ENCODE data around the gene RILPL2. TPM values are rescaled to one million over a fixed set of nuclear protein-coding genes. Genes with fewer than 3 reads are reported as not detected.

The RILPL2 gene
- polyA plus RNA-seq, 3 donors = 19.3 to 25.1 (median 21.0) TPM

DNA sequence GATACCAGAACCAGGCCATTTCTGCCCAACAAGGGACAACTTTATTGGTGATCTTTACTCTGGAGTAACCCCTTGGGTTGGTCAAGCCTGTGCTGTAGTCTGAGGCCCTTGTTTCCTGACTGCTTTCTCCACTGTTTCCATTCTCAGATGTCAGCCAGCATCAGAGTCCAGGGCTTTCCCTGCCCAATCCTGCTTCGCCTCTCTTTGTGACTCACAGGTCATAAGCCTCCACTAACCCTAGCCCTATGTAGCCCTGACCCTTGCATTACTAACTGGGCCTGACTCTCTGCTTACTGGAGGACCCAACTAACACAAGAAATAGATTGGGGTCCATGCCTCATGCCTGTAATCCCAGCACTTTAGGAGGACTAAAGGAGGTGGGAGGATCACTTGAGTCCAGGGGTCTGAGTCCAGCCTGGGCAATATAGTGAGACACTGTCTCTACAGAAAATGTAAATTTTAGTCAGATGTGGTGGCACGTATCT, 12.8 kb upstream of the RILPL2 start:
- Histone ChIP-seq H3K36me3 (replicated peaks in 1 of 2; ENCODE audit: control insufficient read depth in 1 of 2, insufficient read depth in 2 of 2, low read length in 2 of 2) (no peaks in the 10 kb centered on the region), H4K20me1 (ENCODE audit: insufficient read depth, low read length) (no peaks in the 10 kb centered on the region), H3K4me2 (replicated peaks; ENCODE audit: extremely low read depth, low read length, poor library complexity, severe bottlenecking) (peak overlapping the region; percentile 51), H3K4me1 (ENCODE audit: control insufficient read depth in 1 of 2, insufficient read depth in 2 of 2, low read length in 2 of 2) (peaks cover 50 to 54% of the 10 kb centered on the region in 2 donors), H3K9ac (ENCODE audit: insufficient read depth, low read length, poor library complexity, severe bottlenecking) (peak overlapping the region; percentile 62), H3K79me2 (ENCODE audit: insufficient read depth, low read length) (peaks cover 3% of the 10 kb centered on the region), H3K27me3 (ENCODE audit: control insufficient read depth in 2 of 2, insufficient read depth in 2 of 2, low read length in 2 of 2) (no peaks in the 10 kb centered on the region), H3K9me3 (replicated peaks in 1 of 2; ENCODE audit: control insufficient read depth in 1 of 2, insufficient read depth in 1 of 2, low read length in 2 of 2) (no peaks in the 10 kb centered on the region), H3K4me3 (replicated peaks in 1 of 3; ENCODE audit: low read depth in 2 of 3, low read length in 3 of 3) (peak overlapping the region in 1 of 3 experiments; percentile 72), H3K27ac (ENCODE audit: low read depth in 1 of 2, low read length in 2 of 2) (peak overlapping the region; percentile 89 to 96), H2AFZ (ENCODE audit: insufficient read depth, low read depth, low read length, poor library complexity, severe bottlenecking) (peak overlapping the region; percentile 30)
- Mint-ChIP-seq H3K36me3 (no peaks in the 10 kb centered on the region), H3K4me1 (peaks cover 49% of the 10 kb centered on the region), H3K9me3 (peaks cover 0 to 2% (median 0%) of the 10 kb centered on the region in 7 donors), H3K4me3 (peak overlapping the region in 1 of 2 donors; percentile 39), H3K27me3 (ENCODE audit: low read depth in 3 of 3) (peaks cover 0 to 4% (median 0%) of the 10 kb centered on the region in 3 donors), H3K27ac (peak overlapping the region; percentile 96 to 99 (median 99))
- TF ChIP-seq, protein P1, sequence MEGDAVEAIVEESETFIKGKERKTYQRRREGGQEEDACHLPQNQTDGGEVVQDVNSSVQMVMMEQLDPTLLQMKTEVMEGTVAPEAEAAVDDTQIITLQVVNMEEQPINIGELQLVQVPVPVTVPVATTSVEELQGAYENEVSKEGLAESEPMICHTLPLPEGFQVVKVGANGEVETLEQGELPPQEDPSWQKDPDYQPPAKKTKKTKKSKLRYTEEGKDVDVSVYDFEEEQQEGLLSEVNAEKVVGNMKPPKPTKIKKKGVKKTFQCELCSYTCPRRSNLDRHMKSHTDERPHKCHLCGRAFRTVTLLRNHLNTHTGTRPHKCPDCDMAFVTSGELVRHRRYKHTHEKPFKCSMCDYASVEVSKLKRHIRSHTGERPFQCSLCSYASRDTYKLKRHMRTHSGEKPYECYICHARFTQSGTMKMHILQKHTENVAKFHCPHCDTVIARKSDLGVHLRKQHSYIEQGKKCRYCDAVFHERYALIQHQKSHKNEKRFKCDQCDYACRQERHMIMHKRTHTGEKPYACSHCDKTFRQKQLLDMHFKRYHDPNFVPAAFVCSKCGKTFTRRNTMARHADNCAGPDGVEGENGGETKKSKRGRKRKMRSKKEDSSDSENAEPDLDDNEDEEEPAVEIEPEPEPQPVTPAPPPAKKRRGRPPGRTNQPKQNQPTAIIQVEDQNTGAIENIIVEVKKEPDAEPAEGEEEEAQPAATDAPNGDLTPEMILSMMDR (IDR thresholded peaks at IDR 0.05) = no peak
- WGBS (ENCODE audit: insufficient coverage) = 92% methylated on average over 2 of the region's 2 CpGs
- intact Hi-C loops (cut with micrococcal nuclease) = loop anchor here in 1 of 2 donors (2.0 kb wide), 1 partner anchor 16 kb away; no protein-coding TSS in a partner anchor
- DNase-seq = peak; percentile 63 to 92 (median 78)

DNA sequence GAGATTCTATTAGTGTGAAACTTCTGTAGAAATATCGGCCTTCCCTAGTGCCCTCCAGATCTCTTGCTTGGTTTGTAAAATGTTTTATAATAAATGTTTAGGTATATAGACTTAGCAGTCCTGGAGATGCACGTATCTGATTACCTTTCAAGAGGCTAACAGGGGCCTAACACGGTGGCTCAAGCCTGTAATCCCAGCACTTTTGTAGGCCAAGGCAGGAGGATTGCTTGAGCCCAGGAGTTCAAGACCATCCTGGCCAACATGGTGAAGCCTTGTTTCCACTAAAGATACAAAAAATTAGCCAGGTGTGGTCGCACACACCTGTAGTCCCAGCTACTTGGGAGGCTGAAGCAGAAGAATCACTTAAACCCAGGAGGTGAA, 9.8 kb upstream of the RILPL2 start:
- intact Hi-C loops (cut with micrococcal nuclease) = no loop called here
- Histone ChIP-seq H3K36me3 (replicated peaks in 1 of 2; ENCODE audit: control insufficient read depth in 1 of 2, insufficient read depth in 2 of 2, low read length in 2 of 2) (no peaks in the 10 kb centered on the region), H3K9me3 (replicated peaks in 1 of 2; ENCODE audit: control insufficient read depth in 1 of 2, insufficient read depth in 1 of 2, low read length in 2 of 2) (no peaks in the 10 kb centered on the region), H3K4me2 (replicated peaks; ENCODE audit: extremely low read depth, low read length, poor library complexity, severe bottlenecking) (peak overlapping the region; percentile 73), H4K20me1 (ENCODE audit: insufficient read depth, low read length) (no peaks in the 10 kb centered on the region), H2AFZ (ENCODE audit: insufficient read depth, low read depth, low read length, poor library complexity, severe bottlenecking) (peak overlapping the region; percentile 74), H3K9ac (ENCODE audit: insufficient read depth, low read length, poor library complexity, severe bottlenecking) (peak overlapping the region; percentile 47), H3K27me3 (ENCODE audit: control insufficient read depth in 2 of 2, insufficient read depth in 2 of 2, low read length in 2 of 2) (no peaks in the 10 kb centered on the region), H3K4me3 (replicated peaks in 1 of 3; ENCODE audit: low read depth in 2 of 3, low read length in 3 of 3) (peak overlapping the region in 2 of 3 experiments; percentile 4 to 61), H3K79me2 (ENCODE audit: insufficient read depth, low read length) (peaks cover 3% of the 10 kb centered on the region), H3K4me1 (ENCODE audit: control insufficient read depth in 1 of 2, insufficient read depth in 2 of 2, low read length in 2 of 2) (peaks cover 77 to 79% of the 10 kb centered on the region in 2 donors), H3K27ac (ENCODE audit: low read depth in 1 of 2, low read length in 2 of 2) (peak overlapping the region; percentile 59 to 84)
- Mint-ChIP-seq H3K36me3 (peaks cover 0 to 3% of the 10 kb centered on the region in 2 donors), H3K4me3 (peak overlapping the region; percentile 20 to 74), H3K9me3 (peaks cover 0 to 2% (median 0%) of the 10 kb centered on the region in 7 donors), H3K27ac (peak overlapping the region; percentile 92 to 99 (median 95)), H3K27me3 (ENCODE audit: low read depth in 3 of 3) (peaks cover 0 to 6% (median 0%) of the 10 kb centered on the region in 3 donors), H3K4me1 (peaks cover 74% of the 10 kb centered on the region)
- no peak for DNase-seq
- TF ChIP-seq, protein P1 (IDR thresholded peaks at IDR 0.05) = no peak
- 91% methylated on average over 3 of the region's 4 CpGs for WGBS (ENCODE audit: insufficient coverage)

All from CD14-positive monocyte (primary cell).